Loucy (cell line): Measurements from ENCODE around the gene ADARB2.

Experiments used
- H2AFZ ChIP-seq: fragments of 200-600 bp; sonication (generic); 2 replicates; pipeline ENCODE4 v1.6.0; 2016; ENCODE audit warnings: antibody characterized with exemption, mild to moderate bottlenecking, low read length, moderate library complexity
- H3F3A ChIP-seq: fragments of 200-600 bp; 2 replicates; pipeline ENCODE4 v1.6.0; 2016; ENCODE audit warnings: antibody characterized with exemption, low read depth, mild to moderate bottlenecking
- H3K27me3 ChIP-seq: fragments of 200-600 bp; sonication (generic); 2 replicates; pipeline ENCODE4 v1.6.1; 2014; ENCODE audit warnings: low read length, mild to moderate bottlenecking; ENCODE audit not compliant: insufficient read depth, poor library complexity, severe bottlenecking
- H3K36me3 ChIP-seq: fragments of 200-600 bp; sonication (generic); 2 replicates; pipeline ENCODE4 v1.6.1; 2016; ENCODE audit warnings: low read length; ENCODE audit not compliant: insufficient read depth
- H3K4me1 ChIP-seq: fragments of 200-600 bp; sonication (generic); 2 replicates; pipeline ENCODE4 v1.5.1; 2014; ENCODE audit warnings: low read length, mild to moderate bottlenecking; ENCODE audit not compliant: insufficient read depth, poor library complexity, severe bottlenecking
- H3K4me2 ChIP-seq: fragments of 200-600 bp; sonication (generic); 2 replicates; pipeline ENCODE4 v1.6.0; 2014; ENCODE audit warnings: antibody characterized with exemption, low read length, low read depth, mild to moderate bottlenecking; ENCODE audit not compliant: poor library complexity, severe bottlenecking
- H3K4me3 ChIP-seq: fragments of 200-600 bp; sonication (generic); 2 replicates; pipeline ENCODE4 v1.5.1; 2014; ENCODE audit warnings: low read length, mild to moderate bottlenecking, mixed read lengths; ENCODE audit not compliant: poor library complexity, severe bottlenecking
- H3K79me2 ChIP-seq: fragments of 200-600 bp; sonication (generic); 2 replicates; pipeline ENCODE4 v1.6.1; 2014; ENCODE audit warnings: low read length; ENCODE audit not compliant: insufficient read depth
- H3K9ac ChIP-seq: fragments of 200-600 bp; sonication (generic); 2 replicates; pipeline ENCODE4 v1.6.0; 2014; ENCODE audit warnings: mild to moderate bottlenecking, low read depth, low read length, moderate library complexity; ENCODE audit not compliant: poor library complexity, severe bottlenecking
- H3K9me2 ChIP-seq: fragments of 200-600 bp; sonication (generic); replicated peaks from 2 replicates; pipeline ENCODE4 v1.6.1; 2016; ENCODE audit warnings: low read depth, low read length, mixed read lengths
- H3K9me3 ChIP-seq: fragments of 200-600 bp; sonication (generic); 2 replicates; pipeline ENCODE4 v1.6.1; 2014; ENCODE audit warnings: mild to moderate bottlenecking, antibody characterized with exemption, low read length, low read depth; ENCODE audit not compliant: insufficient read depth
- H4K20me1 ChIP-seq: fragments of 200-600 bp; sonication (generic); 2 replicates; pipeline ENCODE4 v1.6.0; 2014; ENCODE audit warnings: antibody characterized with exemption, low read length, mild to moderate bottlenecking; ENCODE audit not compliant: insufficient read depth, poor library complexity, severe bottlenecking
- CTCF ChIP-seq: fragments of 200-600 bp; sonication (generic); conservative IDR thresholded peaks from 2 replicates; pipeline ENCODE4 v1.5.1; 2014; ENCODE audit warnings: mild to moderate bottlenecking, antibody characterized with exemption, low read length
- EZH2phosphoT487 ChIP-seq: fragments of 200-600 bp; IDR thresholded peaks from 2 replicates; pipeline ENCODE4 v1.6.1; 2018; ENCODE audit warnings: antibody characterized with exemption, mild to moderate bottlenecking, moderate library complexity, borderline replicate concordance

ADARB2 gene

GRCh38 chr10:1199345-1199673 lies 538.0 kb downstream of the ADARB2 start:
- Histone ChIP-seq H3K4me2 (no peak overlapping the region), H3K4me3 (no peak overlapping the region), H3K9ac (no peak overlapping the region), H3K9me2 (no peaks in the 10 kb centered on the region), H4K20me1 (no peaks in the 10 kb centered on the region), H3K9me3 (no peaks in the 10 kb centered on the region), H3K79me2 (no peaks in the 10 kb centered on the region), H3F3A (no peaks in the 10 kb centered on the region), H3K4me1 (no peaks in the 10 kb centered on the region), H3K36me3 (no peaks in the 10 kb centered on the region), H3K27me3 (no peaks in the 10 kb centered on the region), H2AFZ (no peak overlapping the region)
- TF ChIP-seq EZH2phosphoT487 (no peak), CTCF (no peak)

GRCh38 chr10:1198453-1199344 lies 538.6 kb downstream of the ADARB2 start:
- Histone ChIP-seq H3K79me2 (no peaks in the 10 kb centered on the region), H3K36me3 (no peaks in the 10 kb centered on the region), H3F3A (no peaks in the 10 kb centered on the region), H3K9ac (no peak overlapping the region), H3K4me3 (no peak overlapping the region), H3K9me2 (no peaks in the 10 kb centered on the region), H3K4me1 (no peaks in the 10 kb centered on the region), H3K4me2 (no peak overlapping the region), H3K27me3 (no peaks in the 10 kb centered on the region), H2AFZ (no peak overlapping the region), H4K20me1 (no peaks in the 10 kb centered on the region), H3K9me3 (no peaks in the 10 kb centered on the region)
- TF ChIP-seq CTCF = no peak
- TF ChIP-seq EZH2phosphoT487 = no peak

- Histone ChIP-seq H3K4me1 (no peaks in the 10 kb centered on the region), H3K4me3 (no peak overlapping the region), H4K20me1 (no peaks in the 10 kb centered on the region), H3K79me2 (no peaks in the 10 kb centered on the region), H3K9ac (no peak overlapping the region), H3K27me3 (no peaks in the 10 kb centered on the region), H3F3A (no peaks in the 10 kb centered on the region), H2AFZ (0 out of 2 replicates have a peak overlapping the region, but pooled peaks have one; percentile 1), H3K9me3 (no peaks in the 10 kb centered on the region), H3K4me2 (no peak overlapping the region), H3K36me3 (no peaks in the 10 kb centered on the region), H3K9me2 (no peaks in the 10 kb centered on the region)
- TF ChIP-seq EZH2phosphoT487 (no peak), CTCF (no peak)
These were observed 539.9 kb downstream of the ADARB2 start for GRCh38 chr10:1197384-1197783.
